GM12878 (cell line): ENCODE measurements around the gene PRDM15. TPM values are rescaled to one million over a fixed set of nuclear protein-coding genes. Genes with fewer than 3 reads are reported as not detected.

Experiments used
- ATAC-seq: fragments of 200-7000 bp; cut with Tn5 transposase; 3 replicates; pipeline ENCODE4 v1.9.1; 2020; ENCODE audit warnings: mild to moderate bottlenecking, moderate library complexity
- BruUV-seq: library from RNA; stranded (reverse); fragments of 400-500 nt; replicated peaks from 2 replicates; lab custom pipeline; 2021; lab: Mats Ljungman, UMichigan
- CTCF ChIA-PET: fragments of 300-600 bp; sonication (Branson Sonifier 250); formaldehyde crosslinking; extraction: SDS; loops from one replicate; lab custom pipeline; 2021; ENCODE audit warnings: inconsistent platforms; lab: Yijun Ruan, JAX
- POLR2A ChIA-PET: fragments of 350-600 bp; formaldehyde crosslinking; extraction: SDS; loops from one replicate; lab custom pipeline; 2021; ENCODE audit warnings: inconsistent platforms; lab: Charles Lee
- RAD21 ChIA-PET: fragments of 300-600 bp; sonication (Branson Sonifier 250); formaldehyde crosslinking; loops from one replicate; lab custom pipeline; 2023; ENCODE audit warnings: antibody characterized with exemption; ENCODE audit not compliant: unreplicated experiment; lab: Charles Lee
- SMC1A ChIA-PET: fragments of 300-600 bp; sonication (Branson Sonifier 250); formaldehyde crosslinking; loops from one replicate; lab custom pipeline; 2023; ENCODE audit not compliant: unreplicated experiment, uncharacterized antibody; lab: Charles Lee
- DNase-seq: peaks from one replicate; pipeline ENCODE4 v3.0.0-alpha.2; 2011; ENCODE audit warnings: low read depth, low spot score
- FAIRE-seq: peaks from 3 replicates; lab custom pipeline; 2011; peaks lifted over from hg19 to GRCh38; lab: Jason Lieb, UNC
- H2AFZ ChIP-seq: 2 replicates; pipeline ENCODE4 v1.6.0; 2011; ENCODE audit warnings: low read depth, low read length, control low read depth; ENCODE audit not compliant: control insufficient read depth
- H3K27ac ChIP-seq: 2 replicates; pipeline ENCODE4 v1.5.1; 2011; ENCODE audit warnings: control low read depth; ENCODE audit not compliant: control insufficient read depth, insufficient read depth
- H3K27me3 ChIP-seq, 2 experiments: replicated peaks in 1 of 2; 2 replicates each; pipeline versions ENCODE4 v1.6.0 to v1.6.1; 2011; ENCODE audit warnings: low read length in 1 of 2; ENCODE audit not compliant: control insufficient read depth in 2 of 2, insufficient read depth in 2 of 2
- H3K36me3 ChIP-seq, 2 experiments: 2 replicates each; pipeline ENCODE4 v1.5.1; 2011; ENCODE audit warnings: low read length in 1 of 2; ENCODE audit not compliant: control insufficient read depth in 2 of 2, insufficient read depth in 2 of 2
- H3K4me1 ChIP-seq: 2 replicates; pipeline ENCODE4 v1.6.1; 2011; ENCODE audit warnings: mild to moderate bottlenecking, low read length, moderate library complexity, mixed read lengths; ENCODE audit not compliant: control insufficient read depth, insufficient read depth
- H3K4me2 ChIP-seq: 2 replicates; pipeline ENCODE4 v1.6.0; 2011; ENCODE audit warnings: control low read depth; ENCODE audit not compliant: control insufficient read depth, insufficient read depth
- H3K4me3 ChIP-seq: fragments of 200-600 bp; sonication (generic); 2 replicates; pipeline ENCODE4 v1.5.1; 2016
- H3K79me2 ChIP-seq: 2 replicates; pipeline ENCODE4 v1.6.0; 2011; ENCODE audit warnings: low read length; ENCODE audit not compliant: control insufficient read depth, insufficient read depth
- H3K9ac ChIP-seq: 2 replicates; pipeline ENCODE4 v1.8.0; 2011; ENCODE audit warnings: low read length, control low read depth, mixed read lengths; ENCODE audit not compliant: control insufficient read depth, insufficient read depth
- H3K9me3 ChIP-seq: replicated peaks from 3 replicates; pipeline ENCODE4 v1.5.1; 2011; ENCODE audit warnings: mild to moderate bottlenecking, low read length; ENCODE audit not compliant: control insufficient read depth, insufficient read depth
- H4K20me1 ChIP-seq: 2 replicates; pipeline ENCODE4 v1.6.0; 2011; ENCODE audit not compliant: control insufficient read depth, insufficient read depth
- ASH2L ChIP-seq: fragments of 300-600, 200-600 bp; sonication (generic); IDR thresholded peaks from 2 replicates; pipeline ENCODE4 v1.6.1; 2017; ENCODE audit warnings: low read depth, mild to moderate bottlenecking, borderline replicate concordance
- BACH1 ChIP-seq: fragments of 450-650 bp; IDR thresholded peaks from 2 replicates; pipeline ENCODE4 v1.6.1; 2017; ENCODE audit warnings: mild to moderate bottlenecking, borderline replicate concordance
- BCL3 ChIP-seq: IDR thresholded peaks from 2 replicates; pipeline ENCODE4 v1.6.1; 2011; ENCODE audit warnings: borderline replicate concordance, low read depth, mild to moderate bottlenecking, moderate library complexity, low read length; ENCODE audit not compliant: insufficient read depth, poor library complexity, severe bottlenecking
- CBX3 ChIP-seq: fragments of 200-600 bp; sonication (generic); IDR thresholded peaks from 2 replicates; pipeline ENCODE4 v1.6.1; 2016; ENCODE audit warnings: low read depth, borderline replicate concordance
- E2F4 ChIP-seq: IDR thresholded peaks from 2 replicates; pipeline ENCODE4 v1.6.1; 2012; ENCODE audit warnings: low read depth, low read length, improper control_type of control experiment
- KDM1A ChIP-seq: fragments of 200-600 bp; sonication (generic); IDR thresholded peaks from 2 replicates; pipeline ENCODE4 v1.6.1; 2016; ENCODE audit warnings: borderline replicate concordance
- MTA2 ChIP-seq: fragments of 450-650 bp; IDR thresholded peaks from 2 replicates; pipeline ENCODE4 v1.6.1; 2016; ENCODE audit warnings: low read depth, mild to moderate bottlenecking, moderate library complexity
- MYB ChIP-seq: fragments of 150-350 bp; IDR thresholded peaks from 2 replicates; pipeline ENCODE4 v1.6.1; 2014; ENCODE audit warnings: mild to moderate bottlenecking, low read depth, low read length, borderline replicate concordance
- SREBF1 ChIP-seq: IDR thresholded peaks from 2 replicates; pipeline ENCODE4 v1.6.1; 2012; ENCODE audit warnings: mild to moderate bottlenecking, low read length
- WGBS: methylation state at CpG from one replicate; pipeline ENCODE4 v1.1.6; 2016; ENCODE audit warnings: low lambda C conversion rate; ENCODE audit not compliant: insufficient replicate concordance, insufficient coverage; ENCODE audit errors: missing lambda C conversion rate; 5-methylcytosine and 5-hydroxymethylcytosine counted together
- in situ Hi-C: fragments of 300-500 bp; cut with MboI; formaldehyde crosslinking; loops from 9 replicates; pipeline ENCODE4 v1.14.3; 2018; ENCODE audit warnings: mixed read lengths
- intact Hi-C: fragments of 100-400 bp; cut with micrococcal nuclease; formaldehyde crosslinking; loops from one replicate; pipeline ENCODE4 v1.14.2; 2022; ENCODE audit not compliant: unreplicated experiment
- polyA plus RNA-seq, 11 experiments: library from polyadenylated mRNA; depleted of rRNA in 4 of 11; unstranded in 6 of 11; stranded (reverse) in 5 of 11; fragments of >200 nt; fragmentation: Nextera tagmentation in 4 of 11; fragmentation: Illumina TruSeq in 1 of 11; extraction: Ambion mirVana in 4 of 11; extraction: Trizol in 1 of 11; gene quantifications; 1 replicate in 1 of 11; 2 replicates in 10 of 11; pipeline versions ENCODE4 v1.2.1 to v1.2.3, GENCODE V29; 2011 to 2016; ENCODE audit warnings: inconsistent platforms in 2 of 11, missing spikeins in 2 of 11, low read depth in 1 of 11
- total RNA-seq, 4 experiments: library from RNA; depleted of rRNA in 3 of 4; stranded (reverse); fragments of >200 nt in 3 of 4; fragmentation: Illumina TruSeq in 1 of 4; extraction: Trizol in 1 of 4; gene quantifications; 2 replicates each; pipeline versions ENCODE4 v1.2.1 to v1.2.3, GENCODE V29; 2013 to 2021

The PRDM15 gene
- total and polyA plus RNA-seq, 10 of the 15 experiments (the other 5 are each of a cell fraction or from before 2014, with no cell fraction given), result 2.2 to 16.0 (median 8.6) TPM

GRCh38 chr21:41808846-41809245 lies 70.3 kb downstream of the PRDM15 start (continued):
- no peak for TF ChIP-seq MYB
- no peak for TF ChIP-seq SREBF1
- TF ChIP-seq BCL3, result no peak
- TF ChIP-seq BACH1, result no peak

- intact Hi-C loops (no loop called here), in situ Hi-C loops (no loop called here)
- H3K9me3 ChIP-seq, result no peaks in the 10 kb centered on the region; the same call in 2 of the 3 replicates
- no peaks in the 10 kb centered on the region for H4K20me1 ChIP-seq
- FAIRE-seq (no peak), ATAC-seq (no peak), DNase-seq (no peak)
- BruUV-seq, result no TSS peak
- POLR2A ChIA-PET, result no interaction called here
- SMC1A ChIA-PET, result no interaction called here
- H3K9ac ChIP-seq, result no peak overlapping the region
- CTCF ChIA-PET, result interaction anchor here (0.6 to 1.6 kb wide), 2 partner anchors 9 to 39 kb away, joined by 3 to 6 read pairs; no protein-coding TSS in a partner anchor
- no peak for TF ChIP-seq CBX3
- no peak for TF ChIP-seq MTA2
- TF ChIP-seq ASH2L, result no peak
- no peak for TF ChIP-seq E2F4
- TF ChIP-seq KDM1A, result no peak
- no peaks in the 10 kb centered on the region for H3K4me1 ChIP-seq
- H3K27ac ChIP-seq, result no peak overlapping the region
- no peaks in the 10 kb centered on the region for H3K27me3 ChIP-seq
- H3K36me3 ChIP-seq, result peaks cover 17 to 23% of the 10 kb centered on the region in 2 experiments; a peak in 3 of 4 replicates
- H2AFZ ChIP-seq, result no peak overlapping the region
- RAD21 ChIA-PET, result no interaction called here
- no peaks in the 10 kb centered on the region for H3K79me2 ChIP-seq
- H3K4me2 ChIP-seq, result no peak overlapping the region
- H3K4me3 ChIP-seq, result no peak overlapping the region
- over 99% methylated on average over 18 of the region's 18 CpGs for WGBS
These were observed 71.0 kb downstream of the PRDM15 start for GRCh38 chr21:41808094-41808493.
